HG02970 (cell line): ENCODE measurements around the gene NFYC.

ENCODE experiments used
- ATAC-seq: cut with Tn5 transposase; IDR thresholded peaks from one replicate; pipeline ENCODE4 v1.9.1; 2021; ENCODE audit warnings: mild to moderate bottlenecking, moderate library complexity, moderate number of reproducible peaks; ENCODE audit not compliant: unreplicated experiment, low FRiP score

The NFYC gene

GRCh38 chr1:40691538-40692428 is at the start of gene NFYC:
Gene NFYC (plus strand): TSS chr1:40691704. CDS start chr1:40738844, 47,140 bp downstream.
- ATAC-seq = peak; percentile 84

- no peak for ATAC-seq
These were observed 46.3 kb upstream of the NFYC start for GRCh38 chr1:40645118-40645680.

- ATAC-seq = no peak
These were observed 45.2 kb upstream of the NFYC start for GRCh38 chr1:40646315-40646714.

- ATAC-seq = no peak
These were observed 43.3 kb upstream of the NFYC start for GRCh38 chr1:40648200-40648599.

GRCh38 chr1:40648928-40649591 is 42.4 kb upstream of the NFYC start:
- no peak for ATAC-seq

- ATAC-seq = no peak
These were observed 41.9 kb upstream of the NFYC start for GRCh38 chr1:40649592-40649930.

GRCh38 chr1:40650075-40650474 is 41.4 kb upstream of the NFYC start:
- no peak for ATAC-seq

- no peak for ATAC-seq
These were observed 40.2 kb upstream of the NFYC start for GRCh38 chr1:40651138-40651857.

- no peak for ATAC-seq
These were observed 39.0 kb upstream of the NFYC start for GRCh38 chr1:40652468-40652867.

- no peak for ATAC-seq
These were observed 38.5 kb upstream of the NFYC start for GRCh38 chr1:40652979-40653378.

GRCh38 chr1:40653851-40654537 is 37.5 kb upstream of the NFYC start:
- no peak for ATAC-seq

GRCh38 chr1:40657046-40657445 is 34.5 kb upstream of the NFYC start:
- ATAC-seq = no peak

- no peak for ATAC-seq
These were observed 32.5 kb upstream of the NFYC start for GRCh38 chr1:40658751-40659648.

GRCh38 chr1:40659649-40659947 is 31.9 kb upstream of the NFYC start:
- ATAC-seq = no peak

GRCh38 chr1:40661678-40662077 is 29.8 kb upstream of the NFYC start:
- no peak for ATAC-seq

- ATAC-seq = no peak
These were observed 29.4 kb upstream of the NFYC start for GRCh38 chr1:40662151-40662550.

- ATAC-seq = no peak
These were observed 28.6 kb upstream of the NFYC start for GRCh38 chr1:40662864-40663263.

GRCh38 chr1:40663324-40664166 is 28.0 kb upstream of the NFYC start:
- no peak for ATAC-seq

- ATAC-seq = no peak
These were observed 27.4 kb upstream of the NFYC start for GRCh38 chr1:40664167-40664537.
